Stimulated activated CD4-positive, alpha-beta T cell treated with anti-CD3 and anti-CD28 coated beads, Interleukin-15, amount 100 ng/mL, for 24 hours (primary cell): Measurements from ENCODE around the gene PLEKHA7.

ENCODE experiments used
- DNase-seq: peaks from one replicate; pipeline ENCODE4 v3.0.0-alpha.2; 2020

PLEKHA7 gene

DNA sequence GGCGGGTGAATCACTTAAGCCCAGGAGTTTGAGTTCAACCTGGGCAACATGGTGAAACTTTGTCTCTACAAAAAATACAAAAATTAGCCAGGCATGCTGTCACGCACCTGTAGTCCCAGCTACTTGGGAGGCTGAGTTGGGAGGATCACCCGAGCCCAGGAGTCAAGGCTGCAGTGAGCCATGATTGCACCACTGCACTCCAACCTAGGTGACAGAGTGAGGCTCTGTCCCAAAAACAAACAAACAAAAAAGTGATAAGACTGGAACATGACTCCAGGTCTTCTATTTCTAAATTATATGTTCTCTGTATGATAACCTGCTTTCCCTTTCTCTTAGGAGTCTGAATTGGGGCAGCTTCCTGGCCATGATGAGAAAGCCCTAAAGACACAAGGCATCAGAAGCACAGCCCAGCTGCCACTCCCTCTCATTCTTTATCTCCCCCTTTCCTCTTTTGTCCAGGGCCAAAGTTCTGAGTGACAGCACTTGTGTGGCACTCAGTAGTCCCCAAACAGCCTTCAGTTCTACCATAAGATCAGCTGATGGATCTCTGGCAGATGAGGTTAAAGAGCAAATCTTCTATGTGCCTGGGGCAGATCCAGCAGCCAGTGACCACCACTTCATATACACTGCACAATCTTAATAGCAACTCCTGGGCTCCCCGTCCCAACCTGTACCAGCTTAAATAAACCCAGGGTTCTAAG is 139.8 kb downstream of the PLEKHA7 start:
- no peak for DNase-seq

DNA sequence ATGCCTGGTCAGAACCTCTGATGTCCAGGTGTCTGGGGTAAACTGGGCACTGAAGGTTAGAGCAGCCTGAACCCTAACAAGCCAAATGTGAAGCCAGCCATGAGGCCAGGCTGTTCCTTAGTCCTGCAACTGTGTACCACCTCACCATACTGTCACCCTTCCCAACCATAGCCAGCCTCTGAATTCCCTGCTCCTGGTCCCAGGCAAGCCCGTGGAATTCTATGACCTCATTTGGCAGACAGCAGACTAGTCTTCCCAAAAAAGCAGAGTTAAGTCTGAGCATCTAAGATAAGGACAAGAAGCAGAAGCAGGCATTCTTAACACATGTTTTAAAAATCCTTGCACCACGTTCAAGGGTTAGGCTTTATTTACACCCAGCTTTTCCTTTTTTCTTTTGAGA is 140.9 kb downstream of the PLEKHA7 start:
- no peak for DNase-seq

DNA sequence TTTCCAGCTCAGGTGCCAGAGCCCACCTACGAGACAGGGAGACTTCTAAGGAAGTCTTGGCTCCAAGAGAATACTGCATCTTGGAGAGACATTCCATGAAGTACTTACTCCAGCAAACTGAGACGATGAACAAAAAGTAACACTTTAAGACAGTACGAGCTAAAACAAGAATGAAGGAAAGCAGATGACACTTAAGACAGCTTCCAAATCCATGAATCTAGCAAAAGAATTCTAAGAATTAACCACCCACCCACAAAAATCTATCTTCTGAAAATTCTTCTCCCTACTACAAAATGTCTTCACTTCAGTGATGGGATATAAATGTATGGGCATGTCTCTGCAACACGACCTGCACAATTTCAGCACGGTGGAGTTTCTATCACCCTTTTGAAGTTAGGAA is 142.8 kb downstream of the PLEKHA7 start:
- no peak for DNase-seq

DNA sequence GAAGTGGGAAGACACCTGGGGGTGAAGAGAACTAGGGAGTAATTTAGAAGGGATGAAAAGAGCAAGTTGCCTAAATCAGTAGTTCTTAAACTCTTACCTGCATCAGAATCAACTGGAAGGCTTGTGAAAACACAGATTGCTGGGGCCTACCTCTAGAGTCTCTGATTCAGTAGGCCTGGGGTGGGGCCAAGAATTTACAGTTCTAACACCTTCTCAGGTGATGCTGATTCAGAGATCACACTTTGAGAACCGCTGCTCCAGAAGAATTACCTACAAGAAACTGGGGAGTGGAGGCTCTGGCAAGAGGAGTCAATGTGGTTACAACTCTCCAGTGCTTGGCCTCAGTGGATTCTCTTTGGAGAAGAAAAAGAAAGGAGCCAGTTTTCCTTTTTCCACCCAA is 147.1 kb downstream of the PLEKHA7 start:
- no peak for DNase-seq

DNA sequence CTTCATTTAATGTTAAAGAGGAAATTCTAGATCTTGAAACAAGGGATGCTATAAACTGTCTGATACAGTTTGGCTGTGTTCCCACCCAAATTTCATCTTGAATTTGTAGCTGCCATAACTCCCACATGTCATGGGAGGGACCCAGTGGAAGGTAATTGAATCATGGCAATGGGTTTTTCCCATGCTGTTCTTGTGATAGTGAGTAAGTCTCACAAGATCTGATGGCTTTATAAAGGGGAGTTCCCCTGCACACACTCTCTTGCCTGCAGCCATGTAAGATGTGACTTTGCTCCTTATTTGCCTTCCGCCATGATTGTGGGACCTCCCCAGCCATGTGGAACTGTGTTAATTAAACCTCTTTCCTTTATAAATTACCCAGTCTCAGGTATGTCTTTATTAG is 149.8 kb downstream of the PLEKHA7 start:
- DNase-seq, result peak; percentile 42

DNA sequence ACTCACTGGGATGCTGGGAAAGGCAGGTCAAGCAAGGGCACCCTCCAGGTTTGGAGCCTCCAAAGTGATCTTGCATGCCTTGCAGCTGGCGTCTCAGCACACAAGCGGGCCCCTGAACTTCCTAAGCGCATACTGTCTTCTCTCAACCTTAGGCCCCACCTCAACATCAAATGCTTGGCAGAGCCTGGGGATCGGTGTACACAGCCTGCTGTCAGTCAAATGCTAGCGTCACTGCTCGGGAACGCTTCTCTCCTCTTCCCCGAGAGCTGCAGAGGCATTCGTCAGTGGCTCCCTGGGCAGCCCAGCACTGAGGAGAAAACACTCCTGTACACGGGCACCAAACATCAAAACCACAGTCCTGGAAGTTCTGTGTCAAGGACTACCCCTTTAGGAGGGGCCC is 150.8 kb downstream of the PLEKHA7 start:
- no peak for DNase-seq

DNA sequence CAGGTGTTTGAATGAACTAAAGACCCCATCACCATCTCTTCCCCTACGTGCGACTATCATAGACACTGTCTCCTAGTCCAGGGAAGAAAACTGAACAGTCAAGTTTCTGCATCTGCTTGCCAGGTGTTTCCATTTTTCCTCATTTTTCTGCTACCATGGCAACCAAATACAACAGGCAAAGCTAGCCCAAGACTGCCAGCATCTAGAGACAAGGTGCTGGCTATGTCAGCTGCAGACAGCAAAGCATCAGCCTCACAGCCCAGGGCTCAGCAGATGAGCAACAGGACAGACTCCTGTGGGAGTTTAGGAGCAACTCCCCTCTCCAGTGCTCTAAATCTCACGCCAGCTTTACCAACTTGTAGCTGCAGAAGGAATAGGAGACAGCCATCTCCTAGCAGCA is 151.5 kb downstream of the PLEKHA7 start:
- DNase-seq, result no peak

DNA sequence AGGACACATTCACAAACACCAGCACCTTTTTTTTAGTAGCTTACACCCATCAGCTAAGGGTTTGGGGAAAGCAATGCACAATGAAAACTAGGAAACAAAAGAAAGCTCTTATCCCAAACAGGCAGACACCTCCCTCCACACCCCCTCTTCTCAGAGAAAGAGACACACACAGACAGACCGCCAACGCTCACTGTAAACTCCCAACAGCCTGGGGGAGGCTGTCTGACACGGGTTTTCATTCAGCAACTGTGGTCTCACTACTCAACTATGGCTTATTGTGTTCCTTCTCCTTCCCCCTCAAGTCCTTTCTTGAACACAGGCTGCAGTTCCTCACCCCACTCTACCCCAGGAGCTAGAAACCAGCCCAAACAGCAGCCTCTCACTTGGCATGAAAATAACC is 152.4 kb downstream of the PLEKHA7 start:
- no peak for DNase-seq

DNA sequence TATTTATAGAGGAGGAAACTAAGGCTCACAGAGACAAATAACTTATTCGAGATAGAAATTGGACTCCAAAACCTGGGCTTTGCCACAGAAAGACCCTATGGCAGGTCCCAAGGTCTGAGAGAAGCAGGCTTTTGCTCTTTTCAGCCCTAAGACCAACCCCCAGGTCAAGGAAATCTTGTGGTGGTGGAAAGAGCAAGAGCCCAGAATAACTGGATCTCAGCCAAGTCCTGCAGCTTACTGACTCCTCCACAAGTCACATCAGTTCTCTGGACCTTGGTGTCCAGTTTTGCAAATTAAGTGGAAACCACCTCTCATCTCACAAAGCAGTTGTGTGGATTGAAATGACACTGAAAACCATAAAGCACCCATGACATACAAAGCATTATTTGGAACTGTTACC is 153.6 kb downstream of the PLEKHA7 start:
- DNase-seq, result no peak

DNA sequence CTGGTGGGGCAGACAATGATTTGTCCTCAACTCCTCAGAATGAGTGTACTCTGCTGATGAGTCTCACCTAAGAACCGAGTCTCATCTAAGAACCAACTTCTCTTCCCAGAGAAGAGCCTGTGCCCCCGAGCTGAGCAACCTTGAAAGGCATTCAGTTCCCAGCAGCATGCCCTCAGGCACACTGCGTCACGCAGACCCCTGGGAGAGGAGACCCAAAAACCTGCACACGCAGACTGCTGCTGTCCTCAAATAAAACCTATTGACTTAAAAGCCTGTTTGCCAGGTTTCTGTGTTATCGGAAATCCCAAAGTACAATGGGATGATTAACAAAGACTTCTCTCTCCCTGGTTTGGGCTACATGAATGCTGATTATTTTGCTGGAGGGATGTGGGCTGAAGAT is 154.6 kb downstream of the PLEKHA7 start:
- DNase-seq, result no peak

DNA sequence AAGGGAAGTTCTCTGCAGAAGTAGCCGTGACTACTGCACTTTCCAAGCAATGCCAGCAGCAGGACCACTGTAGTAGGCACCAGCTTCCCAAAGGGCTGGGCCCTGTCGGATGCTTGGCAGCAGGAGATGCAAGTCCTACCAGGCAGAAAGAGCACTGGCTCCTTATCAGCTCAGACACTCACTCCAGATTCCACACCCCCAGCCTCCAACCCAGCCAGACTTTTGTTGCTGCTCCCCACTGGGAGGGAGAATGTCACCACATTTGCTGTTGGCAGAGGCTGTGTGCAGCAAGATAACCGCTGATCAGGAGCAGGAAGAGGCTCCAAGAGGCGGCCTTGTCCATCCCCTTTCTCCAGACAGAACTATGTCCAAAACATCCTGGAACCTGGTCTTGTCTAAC is 157.0 kb downstream of the PLEKHA7 start:
- no peak for DNase-seq

DNA sequence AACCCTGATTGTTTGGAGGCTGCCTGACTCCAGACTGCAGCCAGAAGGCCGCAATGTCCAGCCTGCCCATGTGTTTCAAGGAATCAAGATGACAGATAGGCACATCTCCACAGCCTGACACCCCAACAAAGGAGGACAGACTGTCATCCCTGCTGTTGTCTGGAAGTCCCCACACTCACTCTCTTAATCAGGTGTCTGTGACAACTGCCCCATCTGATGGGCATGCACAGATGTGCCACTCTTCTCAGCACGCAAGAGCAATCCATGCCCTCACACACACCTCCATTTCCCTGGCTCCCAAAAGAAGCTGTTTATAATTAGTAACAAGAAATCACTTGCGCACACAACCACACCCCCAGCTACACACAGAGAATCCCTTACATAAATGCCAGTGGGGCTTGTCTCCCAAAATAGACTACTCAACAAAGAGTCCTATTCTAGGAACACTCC is 158.2 kb downstream of the PLEKHA7 start:
- no peak for DNase-seq

DNA sequence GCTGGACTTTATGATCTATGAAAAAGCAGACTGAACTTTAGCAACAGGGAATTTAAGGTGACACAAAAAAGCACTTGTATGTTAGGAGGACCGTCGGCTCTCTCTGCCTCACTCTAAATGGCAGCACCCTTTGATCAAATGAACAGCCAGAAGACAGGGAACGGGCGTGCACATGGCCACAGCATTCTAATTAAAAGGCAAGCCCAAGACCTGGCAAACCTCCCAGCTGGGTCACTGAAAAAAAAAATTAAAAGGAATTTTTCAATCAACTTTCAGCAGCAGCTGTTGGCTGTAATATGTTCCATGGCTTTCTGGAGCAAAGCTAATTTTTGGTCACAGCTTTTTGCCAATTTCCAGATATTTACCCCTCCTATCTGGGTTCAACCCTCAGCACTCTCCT is 159.2 kb downstream of the PLEKHA7 start:
- no peak for DNase-seq

DNA sequence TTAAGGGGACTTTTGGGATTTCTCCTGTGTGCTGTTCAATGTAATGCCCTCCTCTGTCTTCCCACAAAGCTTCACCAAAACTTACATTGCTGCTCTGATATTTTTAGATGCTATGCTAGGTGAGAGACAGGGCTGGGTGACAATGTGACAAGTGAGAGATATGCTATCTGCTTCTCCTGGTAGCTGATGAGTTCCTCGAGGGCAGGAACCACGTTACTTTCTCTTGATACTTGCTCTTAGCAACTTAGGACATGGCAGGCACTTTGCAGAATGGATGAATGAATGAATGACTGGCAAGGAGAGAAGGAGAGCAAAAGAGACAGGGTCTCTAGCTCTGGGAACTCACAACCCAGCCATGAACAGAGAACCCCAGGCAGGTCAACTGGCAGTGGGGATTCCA is 160.4 kb downstream of the PLEKHA7 start:
- DNase-seq, result no peak

DNA sequence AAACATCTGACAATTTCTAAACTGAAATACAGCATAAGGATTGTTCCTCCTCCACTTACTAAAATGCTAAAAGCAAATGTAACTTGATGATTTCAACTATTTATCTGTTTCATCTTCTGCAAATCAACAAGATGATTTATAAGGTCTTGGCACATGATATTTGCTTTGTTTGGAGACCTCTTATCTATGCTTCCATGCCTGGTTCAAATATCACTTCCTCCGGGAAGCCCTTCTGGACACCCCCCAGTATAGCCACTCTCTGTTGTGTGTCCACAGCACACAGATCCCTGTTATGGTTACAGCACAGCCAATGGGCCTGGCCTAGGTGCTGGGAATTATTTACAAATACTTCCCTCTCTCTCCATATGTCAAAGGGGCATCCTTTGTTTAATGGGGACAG is 160.9 kb downstream of the PLEKHA7 start:
- DNase-seq, result no peak

DNA sequence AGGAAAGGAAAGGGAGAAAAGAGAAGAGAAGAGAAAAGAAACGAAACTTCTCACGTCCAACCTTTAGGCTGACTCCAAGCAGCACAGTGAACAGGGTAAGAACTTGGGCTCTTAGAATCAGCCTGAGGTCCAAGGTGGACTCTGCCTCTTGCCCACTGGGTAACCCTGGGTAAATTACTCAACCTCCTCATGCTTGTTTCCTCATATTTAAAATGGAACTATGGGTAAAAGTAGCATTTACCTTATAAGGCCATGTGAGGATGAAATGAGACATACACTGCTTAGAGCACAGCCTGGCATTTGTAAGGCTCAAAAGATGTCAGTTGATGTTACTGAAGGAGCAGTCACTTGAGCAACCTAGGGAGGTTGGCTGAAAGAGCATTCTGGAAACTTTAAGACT is 167.9 kb downstream of the PLEKHA7 start:
- no peak for DNase-seq

DNA sequence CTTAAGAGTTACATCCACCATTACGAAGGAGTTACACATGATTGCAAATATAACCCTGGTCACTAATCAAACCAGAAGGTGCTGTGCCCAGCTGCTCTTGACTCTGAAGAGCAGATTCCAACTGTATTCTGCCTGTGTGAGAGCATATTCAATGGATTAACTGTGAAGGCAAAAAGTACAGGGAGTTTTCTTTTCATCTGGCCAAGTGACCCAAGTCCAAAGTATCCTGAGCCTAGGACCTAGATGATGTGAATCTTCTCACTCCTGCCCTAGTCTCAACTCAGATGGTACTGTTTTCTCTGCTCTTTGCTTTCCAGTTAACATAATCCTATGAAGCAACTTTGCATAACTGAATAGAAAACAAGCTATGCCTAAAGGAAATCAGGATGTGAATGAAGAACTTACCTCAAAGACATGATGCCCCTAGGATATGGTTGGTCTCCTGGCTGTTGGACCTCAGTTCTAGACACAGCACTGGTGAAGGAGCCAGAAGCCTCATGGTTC is 169.9 kb downstream of the PLEKHA7 start:
- DNase-seq, result no peak

DNA sequence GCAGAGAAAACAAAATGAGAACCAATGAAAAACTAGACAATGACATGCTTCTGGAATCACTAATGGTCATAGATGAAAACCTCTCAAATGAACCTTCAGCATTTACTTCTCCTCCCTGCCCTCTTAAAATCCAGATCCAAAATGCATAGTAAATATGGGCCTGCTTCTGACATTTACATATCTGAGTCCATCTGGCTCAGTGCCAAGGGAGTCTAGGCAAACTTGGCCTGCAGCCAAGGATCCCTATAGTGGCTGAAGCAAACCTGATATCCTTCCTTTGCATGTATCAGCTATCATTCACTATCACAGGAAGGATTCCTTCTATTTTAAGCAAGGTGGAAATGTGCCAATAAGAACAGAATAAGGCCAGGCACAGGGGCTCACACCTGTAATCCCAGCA is 170.9 kb downstream of the PLEKHA7 start:
- no peak for DNase-seq

DNA sequence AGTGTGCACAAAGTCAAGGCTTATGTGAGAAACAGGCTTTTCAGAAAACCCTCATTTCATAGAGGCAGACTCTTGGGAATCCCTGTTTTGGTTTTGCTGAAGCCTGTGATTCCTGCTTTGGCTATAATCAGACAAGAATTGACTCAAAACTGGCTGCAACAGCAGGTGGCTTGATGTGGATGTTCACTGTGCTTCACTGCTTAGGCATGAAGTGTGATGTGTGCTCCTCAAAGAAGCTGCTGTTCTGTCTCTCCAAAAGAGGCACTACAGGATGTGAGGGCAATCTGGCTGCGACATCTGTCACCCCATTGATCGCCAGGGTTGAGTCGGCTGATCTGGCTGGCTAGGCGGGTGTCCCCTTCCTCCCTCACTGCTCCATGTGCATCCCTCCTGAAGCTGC is 172.2 kb downstream of the PLEKHA7 start:
- no peak for DNase-seq

DNA sequence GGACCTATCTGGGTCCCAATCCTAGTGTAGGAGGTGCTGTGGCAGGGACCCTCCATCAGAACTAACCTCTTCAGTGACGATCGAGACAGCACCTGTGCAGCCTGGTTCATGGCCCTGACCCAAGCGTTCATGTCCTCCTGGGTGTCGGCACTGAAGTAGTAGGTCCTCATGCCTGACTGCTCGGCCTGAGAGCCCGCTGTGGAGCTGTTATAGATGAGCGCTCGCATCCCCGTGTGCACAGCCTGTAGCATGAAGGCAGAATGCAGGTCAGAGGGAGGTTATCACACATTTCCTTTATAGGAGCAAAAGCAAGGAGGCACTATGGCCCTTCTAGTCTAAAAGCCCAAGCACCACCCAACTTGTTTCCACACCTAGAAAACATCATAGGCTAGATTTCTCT is 172.7 kb downstream of the PLEKHA7 start:
- DNase-seq, result no peak

DNA sequence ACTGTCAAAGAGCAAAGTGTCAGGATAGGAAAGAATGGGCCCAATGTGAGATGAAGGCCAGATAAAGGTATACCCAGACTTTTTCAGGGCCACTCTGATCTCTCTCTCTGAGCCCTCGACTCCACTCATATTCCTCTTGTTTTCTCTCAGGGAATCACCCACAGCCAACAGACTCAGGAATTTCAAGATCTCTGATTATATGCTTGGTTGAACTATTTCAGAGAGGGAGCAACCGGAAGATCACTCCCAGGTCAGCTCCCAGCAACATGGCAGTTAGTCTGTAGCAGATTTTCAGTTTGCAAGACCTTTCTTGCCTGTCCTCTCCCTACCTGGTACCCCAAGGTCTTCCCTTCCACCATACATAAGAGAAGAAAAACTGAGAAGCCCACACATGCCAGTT is 173.3 kb downstream of the PLEKHA7 start:
- no peak for DNase-seq

DNA sequence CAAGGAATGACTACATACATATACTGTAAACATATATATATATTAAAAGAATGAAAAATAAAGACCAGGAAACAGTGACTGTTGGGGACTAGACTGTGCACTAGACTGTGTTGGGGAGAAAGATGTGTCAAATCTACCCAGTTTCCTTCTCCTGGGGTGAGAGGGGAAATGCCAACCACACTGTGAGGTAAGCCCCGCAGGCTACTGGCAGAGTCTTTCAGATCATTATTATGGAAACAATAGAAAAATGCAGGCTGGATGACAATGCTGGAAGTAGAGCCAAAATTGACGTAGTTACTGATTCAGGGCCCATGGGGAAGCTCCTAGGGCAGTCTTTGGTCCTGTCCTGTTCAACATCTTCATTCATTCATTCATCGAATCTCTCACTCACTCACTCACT is 174.4 kb downstream of the PLEKHA7 start:
- no peak for DNase-seq

DNA sequence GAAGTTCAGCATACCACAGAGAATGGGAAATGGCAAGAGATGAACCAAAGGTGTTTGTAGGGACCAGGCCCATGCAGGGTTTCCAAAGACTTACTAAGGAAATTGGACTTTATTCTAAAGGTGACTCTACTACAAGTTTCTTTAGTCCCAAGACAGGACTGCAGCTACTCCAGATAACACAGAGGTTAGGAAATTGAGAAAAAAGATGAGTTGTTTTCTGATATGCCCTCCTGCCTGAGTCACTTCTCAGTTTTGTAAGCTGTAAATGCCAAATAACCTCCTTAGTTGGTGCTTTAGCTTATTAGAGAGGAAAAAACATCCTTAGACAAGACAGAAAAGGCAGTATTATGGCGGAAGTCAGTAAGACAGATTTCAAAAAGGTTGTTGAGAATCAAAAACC is 179.8 kb downstream of the PLEKHA7 start:
- no peak for DNase-seq

DNA sequence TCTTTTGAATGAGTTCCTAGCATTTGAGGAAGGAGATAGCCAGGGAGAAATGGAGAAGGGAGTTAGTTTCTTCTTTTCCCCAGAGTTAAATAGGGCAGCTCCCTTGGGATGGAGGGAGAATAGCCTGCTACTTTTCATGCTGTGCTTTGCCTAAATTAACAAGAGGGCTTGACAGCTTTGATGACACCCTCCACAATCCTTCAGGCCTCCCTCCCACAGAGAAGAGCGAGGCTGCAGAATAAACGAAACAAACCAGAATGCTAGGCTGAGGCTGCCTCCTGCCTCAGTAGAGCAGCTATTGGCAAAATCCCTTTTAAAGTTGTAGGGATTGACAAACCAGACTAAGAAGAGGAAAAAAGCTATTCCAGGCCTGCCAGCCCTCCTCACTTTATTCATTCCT is 181.2 kb downstream of the PLEKHA7 start:
- no peak for DNase-seq

DNA sequence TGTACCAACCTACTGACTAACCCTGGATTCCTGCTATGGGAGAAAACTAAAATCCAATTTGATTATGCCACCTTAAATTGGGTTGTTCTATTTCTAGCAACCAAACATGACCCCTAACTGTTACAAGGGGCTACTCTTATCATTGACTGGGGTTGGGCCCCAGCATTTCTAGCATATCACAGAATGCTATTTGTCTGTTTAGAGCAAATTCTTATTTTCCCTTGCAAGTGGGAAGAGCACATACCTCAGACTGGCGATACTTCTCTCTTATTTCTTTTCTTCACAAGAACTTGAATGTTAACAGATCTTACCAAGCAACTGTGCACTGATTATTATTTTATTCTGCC is 182.0 kb downstream of the PLEKHA7 start:
- no peak for DNase-seq
